Activated CD8-positive, alpha-beta memory T cell treated with anti-CD3 and anti-CD28 coated beads for 24 hours (primary cell): ENCODE data around the gene SLC4A9.
"Not testable (repeated sequence)": the region's sequence is repeated elsewhere in the genome, so short reads cannot be mapped to it uniquely, and the experiment has no call there.

ENCODE experiments used
- DNase-seq: peaks from one replicate; pipeline ENCODE4 v3.0.0-alpha.2; 2020

The SLC4A9 gene

GRCh38 chr5:140338908-140339307 is 21.1 kb upstream of the SLC4A9 start:
- no peak for DNase-seq

- DNase-seq, result no peak
Observed at GRCh38 chr5:140339636-140340035, 20.4 kb upstream of the SLC4A9 start.

GRCh38 chr5:140340605-140341121 is 19.3 kb upstream of the SLC4A9 start:
- DNase-seq, result no peak

GRCh38 chr5:140341591-140341990 is 18.4 kb upstream of the SLC4A9 start:
- no peak for DNase-seq

- DNase-seq, result no peak
Observed at GRCh38 chr5:140342287-140342686, 17.7 kb upstream of the SLC4A9 start.

GRCh38 chr5:140342896-140343295 is 17.1 kb upstream of the SLC4A9 start:
- no peak for DNase-seq

GRCh38 chr5:140343849-140344248 is 16.1 kb upstream of the SLC4A9 start:
- not testable (repeated sequence) for DNase-seq

GRCh38 chr5:140344683-140345423 is 15.1 kb upstream of the SLC4A9 start:
- DNase-seq, result no peak

- DNase-seq, result no peak
Observed at GRCh38 chr5:140345919-140346347, 14.1 kb upstream of the SLC4A9 start.

GRCh38 chr5:140346348-140347221 is 13.4 kb upstream of the SLC4A9 start, which contains the start of gene HBEGF:
TSS of gene HBEGF (minus strand) at chr5:140346603. CDS start at chr5:140346328, 275 bp downstream.
- DNase-seq, result peak; percentile 80

GRCh38 chr5:140347360-140347759 is 12.6 kb upstream of the SLC4A9 start:
- no peak for DNase-seq

GRCh38 chr5:140348104-140348503 is 11.9 kb upstream of the SLC4A9 start:
- no peak for DNase-seq

GRCh38 chr5:140349244-140349643 is 10.8 kb upstream of the SLC4A9 start:
- no peak for DNase-seq

- no peak for DNase-seq
Observed at GRCh38 chr5:140351609-140352334, 8.2 kb upstream of the SLC4A9 start.

- no peak for DNase-seq
Observed at GRCh38 chr5:140355546-140355945, 4.4 kb upstream of the SLC4A9 start.

GRCh38 chr5:140356853-140357725 is 2.9 kb upstream of the SLC4A9 start:
- DNase-seq, result no peak

- peak; percentile 87 for DNase-seq
Observed at GRCh38 chr5:140357726-140358093, 2.3 kb upstream of the SLC4A9 start.

- no peak for DNase-seq
Observed at GRCh38 chr5:140358738-140359310, 1.2 kb upstream of the SLC4A9 start.

- DNase-seq, result no peak
Observed at GRCh38 chr5:140360681-140361479, 886 bp downstream of the SLC4A9 start.

- DNase-seq, result no peak
Observed at GRCh38 chr5:140361901-140362300, 1.9 kb downstream of the SLC4A9 start.

- no peak for DNase-seq
Observed at GRCh38 chr5:140362311-140362710, 2.3 kb downstream of the SLC4A9 start.
